ENCODE results near the gene OPN1MW2.
"Not testable (repeated sequence)": the region's sequence is repeated elsewhere in the genome, so short reads cannot be mapped to it uniquely, and the experiment has no call there.

The OPN1MW2 gene

GRCh38 chrX:154219456-154219855, at the start of gene OPN1MW2:
OPN1MW2 (plus strand) TSS chrX:154219756; CDS start chrX:154219816, 60 bp downstream.
- H3K27me3 ChIP-seq (ENCODE audit: control insufficient read depth in 1 of 2, insufficient read depth in 2 of 2, low read length in 2 of 2); H3K9me3 ChIP-seq (ENCODE audit: control insufficient read depth in 2 of 2, low read length in 2 of 2); H3K9ac ChIP-seq (ENCODE audit: low read length in 2 of 2); H3K4me1 ChIP-seq (ENCODE audit: control insufficient read depth, insufficient read depth, low read length); H3K36me3 ChIP-seq (ENCODE audit: control insufficient read depth in 2 of 2, insufficient read depth in 2 of 2, low read length in 2 of 2); H3K27ac ChIP-seq (ENCODE audit: low read length); H3K4me3 ChIP-seq (ENCODE audit: low read length in 2 of 2): not testable (repeated sequence)

DNA sequence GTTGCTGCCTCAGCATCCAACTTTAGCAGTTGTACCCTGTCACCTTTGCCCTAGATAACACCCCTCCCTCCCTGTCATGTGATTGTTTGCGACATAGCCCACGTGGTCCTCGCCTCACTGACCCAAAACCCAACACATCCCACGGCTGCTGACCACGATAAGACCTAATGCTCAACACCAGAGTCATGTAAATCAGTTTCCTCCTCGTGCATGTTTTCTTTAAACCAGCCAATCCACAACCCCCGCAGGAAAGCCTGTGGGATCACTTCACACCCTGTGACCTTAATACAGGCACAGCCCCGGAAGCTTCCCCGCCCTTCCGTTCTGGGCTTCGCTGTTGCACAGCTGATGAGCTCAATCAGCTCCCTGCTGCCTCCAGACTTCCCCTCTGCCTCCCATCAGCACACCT, 47.0 kb upstream of the OPN1MW2 start:
- not testable (repeated sequence) for H3K27me3 ChIP-seq (ENCODE audit: control insufficient read depth in 1 of 2, insufficient read depth in 2 of 2, low read length in 2 of 2); H3K9ac ChIP-seq (ENCODE audit: low read length in 2 of 2); H3K27ac ChIP-seq (ENCODE audit: low read length); H3K36me3 ChIP-seq (ENCODE audit: control insufficient read depth in 2 of 2, insufficient read depth in 2 of 2, low read length in 2 of 2); H3K4me3 ChIP-seq (ENCODE audit: low read length in 2 of 2); H3K9me3 ChIP-seq (ENCODE audit: control insufficient read depth in 2 of 2, low read length in 2 of 2); H3K4me1 ChIP-seq (ENCODE audit: control insufficient read depth, insufficient read depth, low read length)

- not testable (repeated sequence) for H3K36me3 ChIP-seq (ENCODE audit: control insufficient read depth in 2 of 2, insufficient read depth in 2 of 2, low read length in 2 of 2); H3K9ac ChIP-seq (ENCODE audit: low read length in 2 of 2); H3K27me3 ChIP-seq (ENCODE audit: control insufficient read depth in 1 of 2, insufficient read depth in 2 of 2, low read length in 2 of 2); H3K27ac ChIP-seq (ENCODE audit: low read length); H3K4me1 ChIP-seq (ENCODE audit: control insufficient read depth, insufficient read depth, low read length); H3K9me3 ChIP-seq (ENCODE audit: control insufficient read depth in 2 of 2, low read length in 2 of 2); H3K4me3 ChIP-seq (ENCODE audit: low read length in 2 of 2)
These were observed 45.2 kb upstream of the OPN1MW2 start for GRCh38 chrX:154174356-154174755.

- H3K27me3 ChIP-seq (ENCODE audit: control insufficient read depth in 1 of 2, insufficient read depth in 2 of 2, low read length in 2 of 2); H3K4me1 ChIP-seq (ENCODE audit: control insufficient read depth, insufficient read depth, low read length); H3K36me3 ChIP-seq (ENCODE audit: control insufficient read depth in 2 of 2, insufficient read depth in 2 of 2, low read length in 2 of 2); H3K9ac ChIP-seq (ENCODE audit: low read length in 2 of 2); H3K27ac ChIP-seq (ENCODE audit: low read length); H3K4me3 ChIP-seq (ENCODE audit: low read length in 2 of 2); H3K9me3 ChIP-seq (ENCODE audit: control insufficient read depth in 2 of 2, low read length in 2 of 2): not testable (repeated sequence)
These were observed 37.3 kb upstream of the OPN1MW2 start, which contains the start of gene OPN1MW for GRCh38 chrX:154182296-154182695. OPN1MW (plus strand) TSS chrX:154182596; CDS start chrX:154182678, 82 bp downstream.

DNA sequence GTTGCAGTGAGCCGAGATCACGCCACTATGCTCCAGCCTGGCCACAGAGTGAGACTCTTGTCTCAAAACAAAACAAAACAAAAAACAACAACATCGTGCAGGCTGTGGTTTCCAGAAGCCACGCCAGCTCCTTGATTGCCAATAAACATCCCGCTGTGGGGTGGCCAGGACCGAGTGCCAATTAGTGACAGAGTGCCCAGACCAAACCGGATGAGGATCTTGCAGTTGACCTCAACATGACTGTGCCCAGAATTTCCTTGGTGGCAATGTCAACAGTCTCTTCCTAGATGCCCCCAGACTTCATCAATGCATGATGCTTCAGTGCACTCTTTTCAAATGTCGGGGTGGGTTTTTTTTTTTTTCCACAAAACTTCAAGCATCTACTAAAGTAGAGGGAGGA, 35.8 kb upstream of the OPN1MW2 start:
- H3K27me3 ChIP-seq (ENCODE audit: control insufficient read depth in 1 of 2, insufficient read depth in 2 of 2, low read length in 2 of 2); H3K27ac ChIP-seq (ENCODE audit: low read length); H3K4me1 ChIP-seq (ENCODE audit: control insufficient read depth, insufficient read depth, low read length); H3K9ac ChIP-seq (ENCODE audit: low read length in 2 of 2); H3K36me3 ChIP-seq (ENCODE audit: control insufficient read depth in 2 of 2, insufficient read depth in 2 of 2, low read length in 2 of 2); H3K4me3 ChIP-seq (ENCODE audit: low read length in 2 of 2); H3K9me3 ChIP-seq (ENCODE audit: control insufficient read depth in 2 of 2, low read length in 2 of 2): not testable (repeated sequence)

DNA sequence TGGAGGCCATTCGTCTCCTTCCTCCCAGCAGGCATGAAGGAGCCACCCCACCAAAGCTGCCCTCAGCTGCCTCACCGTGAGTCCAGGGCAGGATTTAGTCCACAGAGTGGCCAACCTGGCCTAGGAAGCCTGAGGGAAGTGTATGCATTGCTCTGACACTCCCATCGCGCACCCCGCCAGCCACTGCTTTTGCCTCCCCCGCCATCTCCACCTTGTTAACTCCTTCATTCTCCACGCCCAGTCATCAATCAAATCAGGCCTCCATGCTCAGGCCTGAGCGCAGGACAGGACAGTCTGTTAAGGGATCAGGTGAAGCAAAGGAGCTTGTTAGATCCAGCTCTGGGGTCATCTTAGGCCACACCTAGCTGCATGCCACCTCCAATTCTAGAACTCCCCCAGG, 26.7 kb upstream of the OPN1MW2 start:
- H3K4me3 ChIP-seq (ENCODE audit: low read length in 2 of 2); H3K36me3 ChIP-seq (ENCODE audit: control insufficient read depth in 2 of 2, insufficient read depth in 2 of 2, low read length in 2 of 2); H3K27me3 ChIP-seq (ENCODE audit: control insufficient read depth in 1 of 2, insufficient read depth in 2 of 2, low read length in 2 of 2); H3K4me1 ChIP-seq (ENCODE audit: control insufficient read depth, insufficient read depth, low read length); H3K9ac ChIP-seq (ENCODE audit: low read length in 2 of 2); H3K9me3 ChIP-seq (ENCODE audit: control insufficient read depth in 2 of 2, low read length in 2 of 2); H3K27ac ChIP-seq (ENCODE audit: low read length): not testable (repeated sequence)

DNA sequence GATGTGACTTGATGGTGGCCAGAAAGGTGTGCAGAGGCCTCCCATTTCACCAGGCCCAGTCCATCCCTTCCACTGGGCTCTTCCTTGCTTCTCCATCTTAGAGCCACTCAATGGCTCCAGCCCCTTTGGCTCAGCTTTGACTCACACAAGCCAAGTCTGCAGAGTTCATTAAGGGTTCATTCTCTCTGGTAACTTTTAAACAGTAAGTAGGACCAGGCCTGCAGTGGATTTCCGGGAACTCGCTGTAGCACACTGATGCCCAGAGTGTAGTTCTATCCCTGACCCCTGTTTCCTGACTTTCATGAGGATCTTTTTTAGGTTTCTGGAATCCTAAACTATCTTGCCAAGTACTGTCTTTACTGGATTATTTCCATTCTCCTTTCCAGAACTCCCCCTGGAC, 25.2 kb upstream of the OPN1MW2 start:
- H3K9ac ChIP-seq (ENCODE audit: low read length in 2 of 2); H3K36me3 ChIP-seq (ENCODE audit: control insufficient read depth in 2 of 2, insufficient read depth in 2 of 2, low read length in 2 of 2); H3K27ac ChIP-seq (ENCODE audit: low read length); H3K4me1 ChIP-seq (ENCODE audit: control insufficient read depth, insufficient read depth, low read length); H3K9me3 ChIP-seq (ENCODE audit: control insufficient read depth in 2 of 2, low read length in 2 of 2); H3K4me3 ChIP-seq (ENCODE audit: low read length in 2 of 2); H3K27me3 ChIP-seq (ENCODE audit: control insufficient read depth in 1 of 2, insufficient read depth in 2 of 2, low read length in 2 of 2): not testable (repeated sequence)

GRCh38 chrX:154196466-154196865, 23.1 kb upstream of the OPN1MW2 start:
- H3K36me3 ChIP-seq (ENCODE audit: control insufficient read depth in 2 of 2, insufficient read depth in 2 of 2, low read length in 2 of 2); H3K27ac ChIP-seq (ENCODE audit: low read length); H3K9me3 ChIP-seq (ENCODE audit: control insufficient read depth in 2 of 2, low read length in 2 of 2); H3K27me3 ChIP-seq (ENCODE audit: control insufficient read depth in 1 of 2, insufficient read depth in 2 of 2, low read length in 2 of 2); H3K9ac ChIP-seq (ENCODE audit: low read length in 2 of 2); H3K4me3 ChIP-seq (ENCODE audit: low read length in 2 of 2); H3K4me1 ChIP-seq (ENCODE audit: control insufficient read depth, insufficient read depth, low read length): not testable (repeated sequence)

- not testable (repeated sequence) for H3K27ac ChIP-seq (ENCODE audit: low read length); H3K36me3 ChIP-seq (ENCODE audit: control insufficient read depth in 2 of 2, insufficient read depth in 2 of 2, low read length in 2 of 2); H3K9me3 ChIP-seq (ENCODE audit: control insufficient read depth in 2 of 2, low read length in 2 of 2); H3K4me3 ChIP-seq (ENCODE audit: low read length in 2 of 2); H3K27me3 ChIP-seq (ENCODE audit: control insufficient read depth in 1 of 2, insufficient read depth in 2 of 2, low read length in 2 of 2); H3K9ac ChIP-seq (ENCODE audit: low read length in 2 of 2); H3K4me1 ChIP-seq (ENCODE audit: control insufficient read depth, insufficient read depth, low read length)
These were observed 9.7 kb upstream of the OPN1MW2 start for GRCh38 chrX:154209670-154210418.

GRCh38 chrX:154211057-154211456, 8.5 kb upstream of the OPN1MW2 start:
- not testable (repeated sequence) for H3K9ac ChIP-seq (ENCODE audit: low read length in 2 of 2); H3K27me3 ChIP-seq (ENCODE audit: control insufficient read depth in 1 of 2, insufficient read depth in 2 of 2, low read length in 2 of 2); H3K27ac ChIP-seq (ENCODE audit: low read length); H3K36me3 ChIP-seq (ENCODE audit: control insufficient read depth in 2 of 2, insufficient read depth in 2 of 2, low read length in 2 of 2); H3K4me1 ChIP-seq (ENCODE audit: control insufficient read depth, insufficient read depth, low read length); H3K4me3 ChIP-seq (ENCODE audit: low read length in 2 of 2); H3K9me3 ChIP-seq (ENCODE audit: control insufficient read depth in 2 of 2, low read length in 2 of 2)

DNA sequence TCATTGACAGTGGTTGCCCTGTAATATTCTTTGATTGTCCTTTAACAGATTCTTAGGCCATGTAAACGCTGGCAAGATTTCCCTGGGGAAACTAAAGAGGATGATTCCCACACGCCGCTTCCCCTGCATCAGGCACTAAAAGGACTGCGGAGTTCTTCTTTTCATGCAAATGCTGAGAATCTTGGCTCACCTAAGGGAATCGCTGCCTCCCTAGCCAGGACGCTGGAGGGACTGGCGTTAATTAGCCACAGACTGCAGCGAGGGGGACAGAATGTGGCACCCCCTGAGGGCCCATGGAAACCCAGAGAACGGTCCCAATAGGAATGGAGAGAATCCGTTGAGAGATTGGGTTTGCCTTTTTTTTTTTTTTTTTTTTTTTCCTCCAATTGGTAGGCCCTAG, 8.1 kb upstream of the OPN1MW2 start:
- H3K27ac ChIP-seq (ENCODE audit: low read length); H3K36me3 ChIP-seq (ENCODE audit: control insufficient read depth in 2 of 2, insufficient read depth in 2 of 2, low read length in 2 of 2); H3K9ac ChIP-seq (ENCODE audit: low read length in 2 of 2); H3K4me1 ChIP-seq (ENCODE audit: control insufficient read depth, insufficient read depth, low read length); H3K4me3 ChIP-seq (ENCODE audit: low read length in 2 of 2); H3K27me3 ChIP-seq (ENCODE audit: control insufficient read depth in 1 of 2, insufficient read depth in 2 of 2, low read length in 2 of 2); H3K9me3 ChIP-seq (ENCODE audit: control insufficient read depth in 2 of 2, low read length in 2 of 2): not testable (repeated sequence)
